Right atrium auricular region (tissue), 2 donors: ENCODE data around the gene ATP10D. TPM values are rescaled to one million over a fixed set of nuclear protein-coding genes. Genes with fewer than 3 reads are reported as not detected.

Source experiments
- DNase-seq: peaks from one replicate; pipeline ENCODE4 v3.0.0-alpha.2; 2019; ENCODE audit warnings: low spot score
- H3K27ac ChIP-seq, 2 donors: fragments of 200-600 bp; sonication (generic); 1 replicate in 1 of 2; 2 replicates in 1 of 2; pipeline ENCODE4 v1.5.1; 2016 to 2019
- H3K27me3 ChIP-seq, 2 donors: fragments of 200-600 bp; sonication (generic); one replicate each; pipeline versions ENCODE4 v1.5.1 to v1.6.0; 2017 to 2019
- H3K36me3 ChIP-seq: fragments of 200-600 bp; sonication (generic); one replicate; pipeline ENCODE4 v1.5.1; 2016
- H3K4me1 ChIP-seq, 2 donors: fragments of 200-600 bp; sonication (generic); one replicate each; pipeline versions ENCODE4 v1.5.1 to v1.6.0; 2017 to 2019
- H3K4me3 ChIP-seq, 2 donors: fragments of 200-600 bp; sonication (generic); 1 replicate in 1 of 2; 2 replicates in 1 of 2; pipeline ENCODE4 v1.5.1; 2017 to 2019; ENCODE audit warnings: mild to moderate bottlenecking in 1 of 2, moderate library complexity in 1 of 2
- H3K9me3 ChIP-seq, 2 donors: fragments of 200-600 bp; sonication (generic); one replicate each; pipeline ENCODE4 v1.5.1; 2019
- CTCF ChIP-seq, 2 donors: fragments of 200-600 bp; sonication (generic); IDR thresholded peaks; one replicate each; pipeline ENCODE4 v1.5.1; 2019; ENCODE audit warnings: antibody characterized with exemption in 2 of 2
- total RNA-seq, 2 donors: library from RNA; depleted of rRNA; stranded (reverse); fragments of >200 nt; gene quantifications; one replicate each; pipeline ENCODE4 v1.1.0, GENCODE V29; 2016

ATP10D gene
- total RNA-seq, 2 donors from 2014 or later, result 6.9 to 8.9 TPM

GRCh38 chr4:47598896-47599295 lies 113.8 kb downstream of the ATP10D start:
- DNase-seq, result no peak
- Histone ChIP-seq H3K27me3 (no peaks in the 10 kb centered on the region), H3K9me3 (no peaks in the 10 kb centered on the region), H3K36me3 (peaks cover 5% of the 10 kb centered on the region), H3K27ac (no peak overlapping the region), H3K4me1 (peaks cover 0 to 13% of the 10 kb centered on the region in 2 donors), H3K4me3 (no peak overlapping the region)
- TF ChIP-seq CTCF (IDR thresholded peaks at IDR 0.05), result no peak

- no peak for TF ChIP-seq CTCF (IDR thresholded peaks at IDR 0.05)
- no peaks in the 10 kb centered on the region for H3K27me3 ChIP-seq
- no peaks in the 10 kb centered on the region for H3K4me1 ChIP-seq
These were observed 121.4 kb downstream of the ATP10D start for GRCh38 chr4:47606482-47606881.

GRCh38 chr4:47612116-47613023 lies 127.3 kb downstream of the ATP10D start:
- Histone ChIP-seq H3K27me3 (no peaks in the 10 kb centered on the region), H3K9me3 (no peaks in the 10 kb centered on the region), H3K4me1 (no peaks in the 10 kb centered on the region), H3K27ac (no peak overlapping the region), H3K36me3 (no peaks in the 10 kb centered on the region), H3K4me3 (no peak overlapping the region)
- no peak for TF ChIP-seq CTCF (IDR thresholded peaks at IDR 0.05)
- no peak for DNase-seq

More at GRCh38 chr4:47606482-47606881, 121.4 kb downstream of the ATP10D start:
- no peaks in the 10 kb centered on the region for H3K9me3 ChIP-seq
- DNase-seq, result no peak
- no peak overlapping the region for H3K27ac ChIP-seq
- H3K36me3 ChIP-seq, result peaks cover 5% of the 10 kb centered on the region
- H3K4me3 ChIP-seq, result no peak overlapping the region

- TF ChIP-seq CTCF (IDR thresholded peaks at IDR 0.05), result no peak
- Histone ChIP-seq H3K27ac (no peak overlapping the region), H3K4me1 (no peaks in the 10 kb centered on the region), H3K27me3 (no peaks in the 10 kb centered on the region), H3K4me3 (no peak overlapping the region), H3K9me3 (no peaks in the 10 kb centered on the region), H3K36me3 (no peaks in the 10 kb centered on the region)
- no peak for DNase-seq
These were observed 130.3 kb downstream of the ATP10D start for GRCh38 chr4:47615385-47615784.

- H3K4me3 ChIP-seq, result no peak overlapping the region
- no peak for TF ChIP-seq CTCF (IDR thresholded peaks at IDR 0.05)
- no peaks in the 10 kb centered on the region for H3K36me3 ChIP-seq
- no peaks in the 10 kb centered on the region for H3K27me3 ChIP-seq
- H3K27ac ChIP-seq, result no peak overlapping the region
- H3K9me3 ChIP-seq, result no peaks in the 10 kb centered on the region
- H3K4me1 ChIP-seq, result no peaks in the 10 kb centered on the region
- no peak for DNase-seq
These were observed 132.5 kb downstream of the ATP10D start for GRCh38 chr4:47617607-47618006.
